Stimulated activated CD4-positive, alpha-beta T cell treated with anti-CD3 and anti-CD28 coated beads, Interleukin-1b, Interleukin-23, amount 100 ng/mL, for 1 hour (primary cell): ENCODE results near the gene TBCD.

Experiments
- DNase-seq, 2 donors: peaks; one replicate each; pipeline ENCODE4 v3.0.0-alpha.2; 2020; ENCODE audit warnings: low read depth in 2 of 2

TBCD gene

DNA sequence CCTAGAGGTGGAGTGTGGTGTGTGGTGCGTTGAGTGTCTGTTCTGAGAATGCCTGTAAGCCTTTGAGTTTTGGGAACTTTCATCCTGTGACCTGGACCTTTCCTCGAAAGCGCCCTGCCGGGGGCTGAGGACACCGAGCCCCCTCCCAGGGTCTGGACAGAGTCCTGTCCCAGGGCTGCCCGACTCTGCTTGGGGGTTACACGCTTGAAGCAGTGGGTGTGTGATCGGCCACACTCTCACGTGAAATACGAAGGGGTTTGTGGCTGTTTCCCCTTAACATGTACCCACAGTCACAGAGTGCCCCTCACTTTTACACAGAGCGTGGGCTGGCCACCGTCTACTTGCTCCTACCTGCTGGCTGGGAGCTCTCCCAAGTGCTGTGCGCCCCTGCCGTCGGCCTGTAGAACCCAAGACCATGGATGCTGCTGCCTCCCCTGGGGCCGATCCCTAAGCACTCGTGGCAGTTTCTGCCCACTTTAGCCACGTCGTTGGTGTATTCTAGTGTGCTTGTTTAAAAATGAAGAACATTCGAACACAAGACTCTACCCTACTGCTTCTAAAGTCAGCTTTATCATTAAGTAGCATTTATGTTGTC is 81.1 kb downstream of the TBCD start:
- DNase-seq = no peak

GRCh38 chr17:82835122-82835521 is 83.3 kb downstream of the TBCD start:
- DNase-seq = no peak

- no peak for DNase-seq
Observed at GRCh38 chr17:82835766-82836512, 84.1 kb downstream of the TBCD start.

GRCh38 chr17:82836823-82837357 is 85.0 kb downstream of the TBCD start:
- DNase-seq = no peak

GRCh38 chr17:82837586-82838320 is 85.9 kb downstream of the TBCD start:
- no peak for DNase-seq

DNA sequence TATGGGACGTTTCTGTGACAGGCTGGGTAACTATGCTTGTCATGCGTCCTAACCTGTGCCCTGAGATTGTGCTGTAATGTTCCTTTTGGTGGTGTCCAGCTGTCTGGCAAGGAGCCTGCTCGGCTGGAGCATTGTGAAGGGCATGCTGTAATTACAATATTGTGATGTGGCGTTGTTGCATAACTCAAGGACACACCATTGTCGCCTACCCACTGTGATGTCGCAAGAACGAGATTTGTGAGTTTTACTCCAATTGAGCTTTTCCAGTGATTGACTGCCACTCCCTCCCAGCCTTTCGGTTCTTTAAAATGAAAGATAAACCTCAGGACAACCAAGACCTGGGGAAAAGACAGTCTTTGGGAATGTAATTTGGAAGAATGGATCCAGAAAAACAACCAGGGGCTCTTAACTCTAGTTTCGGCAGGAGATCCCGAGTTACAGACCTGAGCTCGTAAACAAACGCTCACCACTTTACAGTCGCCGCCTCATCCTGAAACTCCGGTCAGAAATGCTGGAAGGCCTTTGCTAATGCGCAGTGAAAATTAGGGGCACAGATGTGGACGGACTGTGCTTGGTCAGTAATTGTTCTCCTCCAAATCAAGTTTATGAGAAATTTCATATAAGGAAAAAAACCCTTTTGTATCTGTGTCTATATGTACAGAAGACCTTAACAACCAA is 86.7 kb downstream of the TBCD start:
- no peak for DNase-seq

GRCh38 chr17:82839617-82840292 is 87.9 kb downstream of the TBCD start, which contains the start of gene ZNF750:
Gene ZNF750 (minus strand): TSS chr17:82840022. CDS start chr17:82832454, 7,568 bp downstream.
- DNase-seq = no peak

DNA sequence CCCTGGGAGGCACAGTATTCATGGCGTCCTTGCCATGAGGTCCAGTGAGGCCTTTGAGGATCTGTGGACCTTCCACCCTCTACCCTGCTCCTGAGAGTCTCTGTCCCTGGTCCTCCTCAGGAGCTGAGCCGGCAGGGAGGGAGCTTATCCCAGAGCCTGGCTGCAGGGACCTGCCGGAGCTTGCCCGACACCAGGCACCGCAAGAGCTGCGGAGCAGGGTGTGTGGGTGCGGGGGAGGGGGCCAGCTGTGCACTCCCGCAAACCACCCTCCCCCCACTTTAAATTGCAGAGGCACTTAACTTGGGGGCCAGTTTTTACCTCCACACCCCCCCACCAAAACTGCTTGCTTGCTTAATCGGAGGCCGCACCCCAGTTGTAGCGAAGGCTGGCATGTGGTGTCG is 88.6 kb downstream of the TBCD start:
- DNase-seq = no peak

- DNase-seq = no peak
Observed at GRCh38 chr17:82841921-82842596, 90.2 kb downstream of the TBCD start.

- no peak for DNase-seq
Observed at GRCh38 chr17:82843904-82844680, 92.2 kb downstream of the TBCD start.

DNA sequence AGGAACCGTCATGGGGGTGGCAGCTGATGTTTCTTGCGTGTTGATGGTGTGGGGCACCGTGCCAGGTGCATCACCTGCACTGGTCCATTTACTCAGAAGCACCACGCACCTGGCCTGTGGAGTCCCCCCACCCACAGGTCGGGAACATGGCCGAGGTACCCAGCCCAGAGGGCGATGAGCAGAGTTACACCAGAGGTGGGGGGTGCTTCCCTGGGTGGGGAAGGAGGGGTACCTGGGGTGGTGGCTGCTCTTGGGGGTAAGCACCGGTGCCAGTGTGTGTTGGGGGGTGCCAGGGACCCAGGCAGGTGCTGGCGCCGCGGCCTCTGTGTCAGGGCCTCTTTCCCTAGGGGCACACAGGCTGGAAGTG is 92.9 kb downstream of the TBCD start:
- no peak for DNase-seq

DNA sequence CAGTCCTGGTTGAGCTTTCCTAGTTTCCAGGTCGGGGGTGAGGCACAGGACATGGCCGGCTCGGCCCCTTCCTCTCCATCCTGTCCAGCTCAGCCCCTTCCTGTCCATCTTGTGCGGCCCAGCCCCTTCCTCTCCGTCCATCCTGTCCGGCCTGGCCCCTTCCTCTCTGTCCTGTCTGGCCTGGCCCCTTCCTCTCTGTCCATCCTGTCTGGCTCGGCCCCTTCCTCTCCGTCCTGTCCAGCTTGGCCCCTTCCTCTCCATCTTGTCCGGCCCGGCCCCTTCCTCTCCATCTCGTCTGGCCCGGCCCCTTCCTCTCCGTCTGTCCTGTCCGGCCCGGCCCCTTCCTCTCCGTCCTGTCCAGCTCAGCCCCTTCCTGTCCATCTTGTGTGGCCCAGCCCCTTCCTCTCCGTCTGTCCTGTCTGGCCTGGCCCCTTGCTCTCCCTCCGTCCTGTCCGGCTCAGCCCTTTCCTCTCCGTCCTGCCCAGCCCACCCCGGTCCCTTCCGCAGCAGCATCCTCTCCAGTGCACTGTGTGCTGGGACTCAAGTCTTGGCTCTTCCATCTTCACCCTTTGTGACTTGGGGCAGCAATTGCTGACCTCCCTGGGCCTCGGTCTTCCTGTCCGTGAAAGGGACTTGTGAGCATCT is 93.4 kb downstream of the TBCD start:
- no peak for DNase-seq

DNA sequence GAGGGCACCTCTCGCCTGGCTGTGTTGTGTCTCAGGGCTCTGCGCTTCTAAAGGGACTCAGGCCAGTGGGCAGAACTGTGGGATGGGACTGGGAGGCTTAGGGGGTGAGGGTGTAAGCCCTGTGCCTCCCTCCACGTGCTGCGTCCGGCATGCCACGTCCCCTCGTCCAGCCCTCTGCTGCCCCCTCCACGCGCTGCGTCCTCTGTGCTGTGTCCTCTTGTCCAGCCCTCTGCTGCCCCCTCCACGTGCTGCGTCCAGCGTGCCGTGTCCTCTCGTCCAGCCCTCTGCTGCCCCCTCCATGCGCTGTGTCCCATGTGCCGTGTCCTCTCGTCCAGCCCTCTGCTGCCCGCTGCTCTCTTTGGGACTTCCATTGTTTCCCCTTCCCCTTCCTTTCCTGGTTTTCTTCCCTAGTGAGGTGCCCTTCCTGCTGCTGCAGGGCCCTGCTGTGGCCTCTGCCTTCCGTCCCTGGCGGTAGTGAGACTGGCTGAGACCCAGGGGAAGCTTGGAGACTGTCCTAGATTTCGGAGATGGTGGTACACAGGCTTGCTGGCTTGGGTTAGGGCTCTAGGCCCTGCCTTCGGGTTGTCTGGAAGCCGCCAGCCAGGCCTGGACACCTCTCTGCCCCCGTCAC is 94.3 kb downstream of the TBCD start:
- no peak for DNase-seq

DNA sequence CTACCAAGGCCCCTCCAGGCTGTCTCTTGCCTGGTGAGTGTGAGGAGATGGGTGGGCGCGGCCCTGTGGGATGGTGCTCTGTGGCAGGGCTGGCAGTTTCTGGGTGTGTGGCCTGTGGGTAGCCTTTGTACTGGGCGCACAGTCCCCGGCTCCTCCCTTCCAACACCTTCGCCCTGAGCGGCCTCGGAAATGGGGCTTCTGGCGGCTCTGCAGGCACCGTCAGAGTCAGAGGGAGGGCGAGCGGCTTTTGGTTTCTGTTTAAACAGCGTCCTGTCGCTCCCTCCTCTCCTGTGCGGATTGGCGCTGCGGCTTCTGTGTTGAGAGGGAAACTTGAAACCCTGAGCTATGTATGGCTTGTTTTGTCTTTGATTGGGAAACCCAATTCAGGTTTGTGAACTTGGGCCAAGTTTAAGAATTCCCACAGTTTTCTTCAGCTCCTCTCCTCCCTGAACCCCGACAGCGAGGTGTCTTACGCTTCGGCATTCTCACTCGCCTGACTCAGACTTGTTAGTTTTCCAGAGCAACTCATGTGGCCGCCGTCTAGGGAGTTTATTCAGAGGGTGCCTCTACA is 96.2 kb downstream of the TBCD start:
- no peak for DNase-seq

- no peak for DNase-seq
Observed at GRCh38 chr17:82849076-82849945, 97.4 kb downstream of the TBCD start.

DNA sequence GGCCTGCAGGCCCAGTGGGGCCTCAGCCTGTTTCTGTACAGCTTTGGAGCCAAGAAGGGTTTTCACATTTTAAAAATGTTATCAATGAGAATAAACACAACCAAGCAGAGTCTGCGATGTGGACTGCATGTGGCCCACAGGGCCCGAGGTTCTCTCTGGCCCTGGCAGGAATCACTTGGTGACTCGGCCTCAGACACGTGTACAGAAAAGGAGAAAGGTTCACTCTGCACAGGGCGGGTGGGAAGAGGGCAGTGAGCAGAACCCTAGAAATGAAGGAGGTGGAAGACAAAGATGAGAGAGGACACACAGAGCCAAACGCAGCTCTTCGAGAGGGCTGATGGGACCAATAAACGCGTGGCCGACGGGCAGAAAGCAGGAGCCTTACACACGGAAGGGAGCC is 99.5 kb downstream of the TBCD start:
- DNase-seq = no peak

DNA sequence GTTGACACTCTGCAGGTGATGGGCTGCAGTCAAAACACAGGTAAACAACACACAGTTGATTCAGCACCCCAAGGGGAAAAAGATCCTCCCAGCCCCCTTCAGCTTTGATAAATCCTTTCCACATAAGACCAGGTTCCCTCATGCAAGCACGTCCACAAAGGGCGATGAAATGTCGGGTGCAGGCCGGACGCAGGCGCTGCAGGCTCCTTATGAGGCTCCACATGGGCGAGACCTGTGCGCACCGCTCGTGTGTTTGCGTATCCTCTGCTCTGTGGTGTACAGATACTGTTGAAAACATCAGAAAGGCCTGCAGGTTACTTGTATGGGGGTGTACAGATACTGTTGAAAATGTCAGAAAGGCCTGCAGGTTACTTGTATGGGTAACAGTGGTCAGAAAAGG is 102.4 kb downstream of the TBCD start:
- no peak for DNase-seq

DNA sequence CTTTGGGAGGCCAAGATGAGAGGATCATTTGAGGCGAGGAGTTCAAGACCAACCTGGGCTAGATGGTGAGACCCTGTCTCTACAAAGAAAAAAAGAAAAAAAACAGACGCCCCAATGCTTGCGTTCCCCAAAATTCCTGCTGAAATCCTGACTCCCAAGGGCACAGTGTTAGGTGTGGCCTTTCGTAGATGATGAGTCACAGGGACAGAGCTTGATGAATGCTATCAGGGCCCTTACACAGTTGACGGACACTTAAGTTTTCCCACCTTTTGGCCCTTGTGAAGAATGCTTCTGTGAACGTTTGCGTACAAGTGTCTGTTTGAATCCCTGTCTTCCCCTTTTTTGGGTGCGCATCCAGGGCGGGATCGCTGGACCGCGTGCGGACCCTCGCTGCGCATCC is 104.5 kb downstream of the TBCD start:
- DNase-seq = no peak
